ES-I3 (cell line): ENCODE measurements around the gene SSU72.
"Not testable (repeated sequence)": the region's sequence is repeated elsewhere in the genome, so short reads cannot be mapped to it uniquely, and the experiment has no call there.

ENCODE experiments used
- H3K36me3 ChIP-seq: 2 replicates; pipeline ENCODE4 v1.6.1; 2013; ENCODE audit warnings: mild to moderate bottlenecking, low read length, control low read depth, moderate library complexity; ENCODE audit not compliant: insufficient read depth
- H3K4me1 ChIP-seq: 2 replicates; pipeline ENCODE4 v1.6.1; 2013; ENCODE audit warnings: mild to moderate bottlenecking, control low read depth, low read length; ENCODE audit not compliant: insufficient read depth
- H3K9ac ChIP-seq: 2 replicates; pipeline ENCODE4 v1.6.1; 2013; ENCODE audit warnings: low read depth, mild to moderate bottlenecking, low read length, moderate library complexity
- H3K9me3 ChIP-seq: 2 replicates; pipeline ENCODE4 v1.6.1; 2013; ENCODE audit warnings: mild to moderate bottlenecking, low read length, moderate library complexity; ENCODE audit not compliant: control insufficient read depth, insufficient read depth

Gene SSU72

DNA sequence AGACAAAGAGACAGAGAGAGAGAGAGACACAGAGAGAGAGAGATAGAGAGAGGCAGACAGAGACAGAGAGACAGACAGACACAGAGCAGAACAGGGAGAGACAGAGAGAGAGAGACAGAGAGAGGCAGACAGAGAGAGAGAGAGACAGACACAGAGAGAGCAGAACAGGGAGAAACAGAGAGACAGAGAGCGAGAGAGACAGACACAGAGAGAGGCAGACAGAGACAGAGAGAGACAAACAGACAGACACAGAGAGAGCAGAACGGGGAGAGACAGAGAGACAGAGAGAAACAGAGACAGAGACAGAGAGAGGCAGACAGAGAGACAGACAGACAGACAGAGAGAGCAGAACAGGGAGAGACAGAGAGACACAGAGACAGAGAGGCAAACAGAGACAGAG, 20.7 kb upstream of the SSU72 start:
- H3K9me3 ChIP-seq, H3K36me3 ChIP-seq, H3K9ac ChIP-seq: not testable (repeated sequence)
- H3K4me1 ChIP-seq: peaks cover 12% of the 10 kb centered on the region

DNA sequence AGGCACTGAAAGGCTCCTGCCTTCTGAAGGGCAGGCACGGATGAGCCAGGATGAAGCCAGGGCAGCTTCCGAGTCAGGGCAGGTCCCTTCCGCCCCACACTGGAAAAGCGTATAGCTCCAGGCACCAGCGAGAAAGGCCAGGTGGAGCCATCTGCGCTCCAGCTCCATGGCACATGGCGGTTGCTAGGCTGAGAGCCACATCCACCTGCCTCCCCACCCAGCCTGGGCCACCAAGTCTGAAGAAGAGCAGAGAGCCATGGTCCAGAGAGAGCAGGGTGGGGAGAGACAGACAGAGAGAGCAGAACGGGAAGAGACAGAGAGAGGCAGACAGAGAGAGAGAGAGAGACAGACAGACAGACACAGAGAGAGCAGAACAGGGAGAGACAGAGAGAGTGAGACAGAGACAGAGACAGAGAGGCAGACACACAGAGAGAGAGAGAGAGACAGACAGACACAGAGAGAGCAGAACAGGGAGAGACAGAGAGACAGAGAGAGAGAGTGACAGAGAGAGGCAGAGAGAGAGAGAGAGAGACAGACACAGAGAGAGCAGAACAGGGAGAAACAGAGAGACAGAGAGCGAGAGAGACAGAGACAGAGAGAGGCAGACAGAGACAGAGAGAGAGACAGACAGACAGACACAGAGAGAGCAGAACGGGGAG, 20.1 kb upstream of the SSU72 start:
- Histone ChIP-seq H3K9me3 (no peaks in the 10 kb centered on the region), H3K36me3 (no peaks in the 10 kb centered on the region), H3K9ac (no peak overlapping the region), H3K4me1 (peaks cover 12% of the 10 kb centered on the region)

DNA sequence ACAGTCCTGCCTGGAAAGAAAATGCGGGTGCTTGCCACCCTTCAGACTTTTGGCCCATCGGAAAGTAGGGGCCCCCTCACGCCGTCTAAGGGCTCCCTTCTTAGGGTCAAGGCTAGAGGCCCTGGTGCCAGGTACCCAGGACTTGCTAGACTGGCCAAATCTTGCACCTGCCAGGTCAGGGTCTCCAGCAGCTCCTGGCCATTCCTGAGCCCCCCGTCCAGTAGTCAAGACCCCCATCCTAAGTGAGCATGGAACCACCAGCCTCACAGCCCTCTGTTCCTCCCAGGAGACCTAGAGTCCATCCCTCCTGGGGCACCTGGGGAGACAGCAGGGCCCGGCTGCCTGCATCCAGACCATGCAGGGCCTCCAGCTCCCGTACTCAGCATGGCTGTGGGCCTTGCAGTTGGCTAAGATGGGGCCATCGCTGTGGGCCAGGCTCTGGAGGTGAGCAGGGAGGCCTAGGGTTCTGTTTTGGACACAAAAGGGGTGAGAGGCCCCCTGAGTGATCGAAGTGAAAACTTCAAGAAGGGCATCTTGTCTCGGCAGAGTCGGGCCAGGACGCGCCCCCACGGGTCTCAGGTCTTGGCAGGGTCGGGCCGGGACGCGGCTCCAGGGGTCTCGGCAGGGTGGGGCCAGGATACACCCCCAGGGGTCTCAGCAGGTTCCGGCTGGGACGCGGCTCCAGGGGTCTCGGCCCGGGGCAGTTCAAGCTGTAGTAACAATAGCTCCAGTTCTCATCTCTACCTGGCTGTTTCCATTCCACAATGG, 19.4 kb upstream of the SSU72 start:
- Histone ChIP-seq H3K4me1 (peaks cover 12% of the 10 kb centered on the region), H3K36me3 (no peaks in the 10 kb centered on the region), H3K9ac (no peak overlapping the region), H3K9me3 (no peaks in the 10 kb centered on the region)

DNA sequence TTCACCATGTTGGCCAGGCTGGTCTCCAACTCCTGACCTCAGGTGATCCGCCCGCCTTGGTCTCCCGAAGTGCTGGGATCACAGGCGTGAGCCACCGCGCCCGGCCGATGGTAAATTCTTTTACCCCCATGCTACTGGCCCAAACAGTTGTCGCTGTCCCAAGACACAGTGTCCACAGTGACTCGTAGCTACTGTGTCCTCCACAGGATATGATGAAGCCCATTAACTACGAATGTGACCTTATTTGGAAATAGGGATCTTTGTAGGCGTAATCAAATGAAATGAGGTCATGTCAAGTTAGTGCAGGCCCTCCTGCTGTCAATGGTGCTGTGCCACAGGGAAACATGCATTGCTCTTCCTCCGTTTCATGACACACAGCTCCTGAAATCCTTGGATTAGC, 16.8 kb upstream of the SSU72 start:
- Histone ChIP-seq H3K9me3 (no peaks in the 10 kb centered on the region), H3K36me3 (no peaks in the 10 kb centered on the region), H3K4me1 (peaks cover 3% of the 10 kb centered on the region), H3K9ac (no peak overlapping the region)

DNA sequence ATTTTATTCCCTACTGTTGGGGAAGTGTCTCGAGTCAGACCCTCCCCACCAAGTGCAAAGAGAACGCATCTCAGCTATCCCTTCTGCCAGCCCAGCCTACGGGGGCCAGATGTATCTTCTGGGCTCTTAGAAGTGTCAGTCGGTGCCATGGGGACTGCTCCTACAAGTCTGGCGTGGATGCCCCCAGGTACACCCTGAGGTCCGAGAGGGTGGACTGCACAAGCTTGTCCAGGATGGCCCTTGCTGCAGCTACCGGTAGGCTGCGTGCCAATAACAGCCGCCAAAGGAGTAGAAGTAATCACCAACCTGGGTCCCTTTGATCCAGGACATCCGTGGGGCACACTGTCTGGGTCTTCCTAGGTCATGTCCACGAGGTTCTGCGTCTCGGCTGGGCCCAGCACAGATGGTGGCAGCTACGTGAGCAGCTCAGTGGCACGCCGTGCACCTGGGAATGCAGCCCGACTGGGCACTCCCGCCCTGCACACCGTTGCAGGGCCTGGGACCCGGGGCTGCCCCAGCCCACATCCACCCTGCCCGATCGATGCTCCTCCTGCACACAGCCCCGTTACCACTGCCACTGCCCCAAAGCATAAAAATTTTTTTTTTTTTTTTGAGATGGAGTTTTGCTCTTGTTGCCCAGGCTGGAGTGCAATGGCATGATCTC, 8.8 kb upstream of the SSU72 start:
- Histone ChIP-seq H3K9ac (no peak overlapping the region), H3K9me3 (no peaks in the 10 kb centered on the region), H3K36me3 (no peaks in the 10 kb centered on the region), H3K4me1 (no peaks in the 10 kb centered on the region)

DNA sequence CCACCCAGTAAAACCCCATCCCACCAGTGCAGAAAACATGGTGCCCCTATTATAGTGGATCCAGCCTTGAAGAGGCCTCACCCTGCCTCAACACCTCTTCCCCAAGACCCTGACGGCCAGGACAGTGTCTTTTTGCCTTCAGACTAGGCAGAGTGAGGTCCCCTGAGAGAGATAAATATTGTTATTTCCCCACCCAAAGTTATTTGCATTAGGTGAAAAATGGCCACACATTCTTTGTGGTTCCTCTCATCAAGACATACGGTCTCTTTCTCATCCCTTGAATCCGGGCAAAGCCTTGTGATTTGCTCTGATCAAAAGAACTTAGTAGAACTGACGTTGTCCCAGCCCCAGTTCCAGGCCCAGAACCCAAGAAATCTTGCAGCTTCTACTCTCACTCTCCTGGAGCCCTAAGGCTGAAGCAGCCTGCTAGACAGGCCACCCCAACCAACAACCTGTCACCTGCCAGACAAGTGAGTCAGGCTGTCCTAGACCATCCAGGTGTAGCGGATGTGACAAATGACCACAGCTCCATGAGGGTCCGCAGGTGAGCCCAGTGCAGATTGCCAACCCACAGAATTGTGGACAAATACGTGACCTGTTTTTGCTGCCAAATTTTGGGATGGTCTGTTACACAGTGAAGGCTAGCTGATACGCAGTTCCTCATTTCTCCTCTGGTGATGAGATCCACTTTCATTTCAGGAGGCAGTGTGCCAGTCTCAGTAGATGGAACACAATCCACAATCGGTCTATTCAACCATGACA, 8.1 kb upstream of the SSU72 start:
- no peaks in the 10 kb centered on the region for H3K4me1 ChIP-seq
- H3K9me3 ChIP-seq: no peaks in the 10 kb centered on the region
- H3K36me3 ChIP-seq: no peaks in the 10 kb centered on the region

DNA sequence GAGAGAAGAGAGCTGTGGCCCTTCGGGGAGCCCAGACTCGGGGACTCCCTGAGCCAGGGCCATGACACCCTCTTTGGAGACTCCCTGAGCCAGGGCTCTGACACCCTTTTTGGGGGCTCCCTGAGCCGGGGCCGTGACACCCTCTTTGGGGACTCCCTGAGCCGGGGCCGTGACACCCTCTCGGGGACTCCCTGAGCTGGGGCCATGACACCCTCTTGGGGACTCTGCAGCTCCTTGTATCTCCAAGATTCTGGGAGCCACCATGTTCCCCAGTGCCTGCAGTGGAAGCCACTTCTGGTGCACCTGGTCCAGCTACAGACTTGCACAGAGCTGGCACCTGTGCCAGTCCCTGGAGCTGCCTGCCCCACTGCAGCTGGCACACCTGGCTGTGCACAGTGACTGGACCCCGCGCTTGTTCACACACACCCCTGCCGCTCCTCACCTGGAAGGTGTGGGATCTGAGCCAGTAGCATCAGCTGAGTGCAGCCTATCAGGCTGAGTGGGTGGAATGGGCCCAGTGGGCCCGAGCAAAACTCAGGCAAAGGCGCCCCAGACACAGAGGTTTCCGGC, 3.8 kb upstream of the SSU72 start:
- Histone ChIP-seq H3K9ac (no peak overlapping the region), H3K36me3 (no peaks in the 10 kb centered on the region), H3K4me1 (no peaks in the 10 kb centered on the region), H3K9me3 (no peaks in the 10 kb centered on the region)

More for the DNA sequence above, 8.1 kb upstream of the SSU72 start:
- H3K9ac ChIP-seq: no peak overlapping the region

DNA sequence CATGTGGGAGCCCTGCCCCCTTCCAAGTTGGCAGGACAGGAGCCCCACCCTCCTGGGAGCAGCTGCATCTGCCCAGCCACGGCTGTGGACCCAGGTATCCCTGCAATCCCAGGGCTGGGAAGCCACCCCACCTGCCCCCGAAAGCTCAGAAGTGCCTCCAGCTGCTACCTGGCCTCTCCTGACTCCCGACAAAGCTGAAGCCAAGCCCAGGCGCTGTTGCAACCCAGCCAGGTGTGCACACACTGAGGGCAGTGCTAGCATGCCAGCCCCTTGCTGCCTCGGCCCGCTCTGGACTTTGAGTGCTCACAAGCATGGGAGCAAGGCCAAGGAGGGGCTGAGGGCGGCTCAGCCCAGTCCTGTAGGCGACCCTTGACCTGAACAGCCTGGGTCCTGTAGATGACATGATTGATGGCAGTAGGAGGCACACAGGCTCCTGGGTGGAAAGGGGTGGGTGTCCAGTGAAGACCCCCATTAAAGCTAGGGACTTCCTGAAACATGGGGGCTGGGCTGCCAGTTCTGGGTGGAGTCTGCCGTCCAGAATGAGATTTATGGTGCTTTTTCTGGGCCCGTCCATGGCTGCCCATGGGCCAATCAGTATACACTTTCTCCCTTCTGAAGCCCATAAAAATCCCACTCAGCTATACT, 2.8 kb upstream of the SSU72 start:
- Histone ChIP-seq H3K4me1 (no peaks in the 10 kb centered on the region), H3K9ac (no peak overlapping the region)

DNA sequence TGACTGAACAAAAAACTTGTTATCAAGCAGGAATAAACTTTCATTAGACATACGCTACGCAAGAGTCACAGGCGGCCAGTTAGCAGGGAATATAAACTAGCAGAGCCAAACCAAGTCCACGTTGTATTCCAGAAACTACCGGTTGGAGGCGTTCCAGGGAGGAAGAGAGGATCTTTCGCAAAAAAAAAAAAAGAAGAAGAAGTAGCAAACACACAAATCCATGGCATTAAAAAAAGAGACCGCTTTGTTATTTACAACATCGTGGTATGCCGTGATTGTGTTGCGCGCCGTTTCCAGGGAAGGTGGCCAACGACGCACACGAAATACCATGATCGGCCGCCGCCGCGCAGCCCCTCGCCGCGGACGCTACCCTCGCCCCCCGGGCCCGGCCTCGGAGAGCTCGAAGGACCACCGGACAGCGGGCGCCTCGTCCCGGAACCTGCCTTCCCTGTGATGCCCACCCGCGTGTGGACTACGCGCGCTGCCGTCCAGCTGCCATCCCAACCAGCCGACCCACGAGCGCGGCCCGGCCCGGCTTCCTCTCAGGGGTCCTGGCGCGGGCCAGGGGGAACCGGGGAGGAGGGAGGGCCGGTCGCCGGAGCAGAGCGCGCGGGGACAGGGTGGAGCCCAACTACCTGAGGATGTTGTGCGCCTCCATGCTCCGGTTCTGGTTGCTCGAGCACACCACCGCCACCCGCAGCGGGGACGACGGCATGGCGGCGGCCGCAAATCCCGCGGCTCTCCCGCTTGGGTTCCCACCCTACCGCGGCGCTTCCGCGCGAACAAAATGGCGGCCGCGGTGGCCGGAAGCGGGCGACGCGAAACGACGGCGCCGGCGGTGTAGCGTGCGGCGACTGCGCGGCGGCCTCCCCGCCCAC, 581 bp downstream of the SSU72 start:
- H3K9ac ChIP-seq: peak overlapping the region; percentile 97
- H3K4me1 ChIP-seq: no peaks in the 10 kb centered on the region
- no peaks in the 10 kb centered on the region for H3K9me3 ChIP-seq
- peaks cover 2% of the 10 kb centered on the region; the same call in 1 of the 2 replicates for H3K36me3 ChIP-seq

More for the DNA sequence above, 2.8 kb upstream of the SSU72 start:
- Histone ChIP-seq H3K36me3 (no peaks in the 10 kb centered on the region), H3K9me3 (no peaks in the 10 kb centered on the region)

DNA sequence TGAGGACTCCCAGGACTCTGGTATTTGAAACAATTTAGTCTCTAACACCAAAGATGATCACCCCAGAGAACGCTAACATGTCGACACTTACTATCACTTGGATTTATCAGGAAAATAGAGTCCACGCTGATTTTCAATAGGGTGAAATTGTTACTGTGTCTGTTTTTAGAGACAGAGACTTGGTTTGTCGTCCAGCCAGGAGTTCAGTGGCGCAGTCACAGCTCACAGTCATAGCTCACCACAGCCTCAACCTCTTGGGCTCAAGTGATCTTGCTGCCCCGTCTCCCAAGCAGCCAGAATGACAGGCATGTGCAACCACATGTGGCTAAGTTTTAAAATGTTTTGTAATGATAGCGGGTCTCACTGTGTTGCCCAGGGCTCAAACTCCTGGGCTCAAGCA, 5.3 kb downstream of the SSU72 start:
- no peaks in the 10 kb centered on the region for H3K9me3 ChIP-seq
- H3K36me3 ChIP-seq: peaks cover 18% of the 10 kb centered on the region
- no peaks in the 10 kb centered on the region; the same call in 1 of the 2 replicates for H3K4me1 ChIP-seq
- no peak overlapping the region for H3K9ac ChIP-seq

DNA sequence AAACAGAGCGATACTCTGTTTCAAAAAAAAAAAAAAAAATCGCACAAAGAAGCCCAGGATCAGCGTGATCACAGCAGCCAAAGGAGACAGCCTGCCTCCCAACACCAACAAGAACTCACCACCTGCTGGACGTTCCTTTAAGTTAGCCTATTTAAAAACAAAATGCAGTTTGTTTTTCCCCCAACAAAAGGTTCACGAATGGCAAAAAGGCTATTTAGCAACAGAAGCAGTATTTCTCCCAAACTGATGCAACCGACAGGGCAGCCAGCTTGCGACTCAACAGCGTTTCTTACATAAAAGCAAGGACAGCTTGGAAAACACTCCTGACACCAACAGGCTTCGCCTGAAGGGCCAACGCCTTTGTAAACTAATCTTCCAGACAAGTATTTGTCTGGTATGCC, 6.8 kb downstream of the SSU72 start:
- Histone ChIP-seq H3K9me3 (no peaks in the 10 kb centered on the region), H3K4me1 (no peaks in the 10 kb centered on the region; the same call in 1 of the 2 replicates), H3K9ac (no peak overlapping the region), H3K36me3 (peaks cover 23% of the 10 kb centered on the region)

DNA sequence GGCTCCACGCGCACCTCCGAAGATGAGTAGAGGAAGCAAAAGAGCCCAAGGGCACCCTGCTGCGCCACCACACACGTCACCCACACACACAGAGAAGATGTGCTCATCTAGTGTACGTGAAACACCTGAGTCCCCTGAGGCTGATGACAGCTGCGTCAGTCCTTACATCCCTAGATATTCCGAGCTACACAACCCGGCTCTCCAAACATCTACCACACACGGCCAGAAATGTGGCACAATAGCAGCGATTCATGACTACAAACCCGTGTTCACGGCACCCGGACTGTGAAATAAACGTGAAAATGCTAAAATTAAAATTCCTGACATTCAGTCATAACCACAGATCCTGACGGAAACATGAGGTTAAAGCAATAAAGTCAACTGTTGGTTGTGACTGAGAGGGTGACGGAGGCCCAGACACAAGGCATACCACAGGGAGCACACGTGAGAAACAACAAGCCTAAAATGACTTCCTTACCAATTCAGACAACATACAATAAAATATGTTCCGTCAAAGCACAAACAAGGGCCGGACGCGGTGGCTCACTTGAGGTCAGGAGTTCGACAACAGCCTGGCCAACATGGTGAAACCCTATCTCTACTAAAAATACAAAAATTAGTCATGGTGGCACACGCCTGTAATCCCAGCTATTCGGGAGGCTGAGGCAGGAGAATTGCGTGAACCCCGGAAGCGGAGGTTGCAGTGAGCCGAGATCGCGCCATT, 7.3 kb downstream of the SSU72 start:
- Histone ChIP-seq H3K9ac (no peak overlapping the region), H3K4me1 (no peaks in the 10 kb centered on the region; the same call in 1 of the 2 replicates), H3K36me3 (peaks cover 26% of the 10 kb centered on the region), H3K9me3 (no peaks in the 10 kb centered on the region)
